ENCODE data around the gene CAMK2B. TPM values are rescaled to one million over a fixed set of nuclear protein-coding genes. Genes with fewer than 3 reads are reported as not detected.
A peak's percentile ranks its signal among the peaks of the same experiment; 100 is the strongest.

Gene CAMK2B
- total RNA-seq, 4 donors from 2014 or later: 35.3 to 64.8 (median 46.0) TPM

DNA sequence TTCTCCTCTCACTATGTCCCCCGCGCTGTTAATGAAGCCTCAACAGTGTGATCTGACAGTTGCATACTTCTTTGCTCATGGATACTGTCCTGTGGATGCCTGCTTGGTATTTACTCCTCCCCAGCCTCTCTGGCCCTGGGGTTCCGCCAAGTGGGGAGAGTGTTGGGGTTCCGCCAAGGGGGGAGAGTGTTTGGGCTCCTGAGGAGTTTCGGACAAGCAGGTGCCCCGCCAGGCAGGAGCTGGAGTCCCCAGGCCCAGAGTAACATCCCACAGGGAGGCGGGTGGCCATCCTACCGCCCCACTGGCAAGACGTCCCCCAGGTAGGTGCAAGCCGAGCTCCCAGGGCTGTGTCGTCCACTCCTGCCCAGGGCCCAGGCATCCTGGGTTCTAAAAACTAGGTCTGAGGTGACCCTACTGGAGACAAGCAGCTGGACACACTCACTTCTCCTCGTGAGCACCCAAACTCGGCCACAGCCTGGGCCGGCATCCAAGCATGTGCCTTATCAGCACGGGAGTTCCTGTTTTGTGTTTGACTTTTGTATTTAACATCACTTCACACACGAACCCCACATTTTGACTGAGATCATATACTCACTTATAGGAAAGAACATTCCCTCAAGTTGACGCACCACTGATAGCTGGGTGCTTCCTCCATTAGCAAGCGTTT, 34.2 kb downstream of the CAMK2B start:
- Histone ChIP-seq H3K4me1 (peaks cover 40 to 50% of the 10 kb centered on the region in 2 donors), H3K4me3 (no peak overlapping the region), H3K36me3 (no peaks in the 10 kb centered on the region), H3K9me3 (no peaks in the 10 kb centered on the region), H3K27ac (peak overlapping the region in 2 of 4 donors; percentile 20 to 65), H3K27me3 (no peaks in the 10 kb centered on the region)
- intact Hi-C loops (cut with DNase I; ENCODE audit: low total_unique reads): no loop called here
- DNase-seq (peak; percentile 24 to 30), ATAC-seq (no peak)
- TF ChIP-seq, protein P1, sequence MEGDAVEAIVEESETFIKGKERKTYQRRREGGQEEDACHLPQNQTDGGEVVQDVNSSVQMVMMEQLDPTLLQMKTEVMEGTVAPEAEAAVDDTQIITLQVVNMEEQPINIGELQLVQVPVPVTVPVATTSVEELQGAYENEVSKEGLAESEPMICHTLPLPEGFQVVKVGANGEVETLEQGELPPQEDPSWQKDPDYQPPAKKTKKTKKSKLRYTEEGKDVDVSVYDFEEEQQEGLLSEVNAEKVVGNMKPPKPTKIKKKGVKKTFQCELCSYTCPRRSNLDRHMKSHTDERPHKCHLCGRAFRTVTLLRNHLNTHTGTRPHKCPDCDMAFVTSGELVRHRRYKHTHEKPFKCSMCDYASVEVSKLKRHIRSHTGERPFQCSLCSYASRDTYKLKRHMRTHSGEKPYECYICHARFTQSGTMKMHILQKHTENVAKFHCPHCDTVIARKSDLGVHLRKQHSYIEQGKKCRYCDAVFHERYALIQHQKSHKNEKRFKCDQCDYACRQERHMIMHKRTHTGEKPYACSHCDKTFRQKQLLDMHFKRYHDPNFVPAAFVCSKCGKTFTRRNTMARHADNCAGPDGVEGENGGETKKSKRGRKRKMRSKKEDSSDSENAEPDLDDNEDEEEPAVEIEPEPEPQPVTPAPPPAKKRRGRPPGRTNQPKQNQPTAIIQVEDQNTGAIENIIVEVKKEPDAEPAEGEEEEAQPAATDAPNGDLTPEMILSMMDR (IDR thresholded peaks at IDR 0.05 in 4 of 5, conservative IDR thresholded peaks at IDR 0.05 in 1 of 5): no peak
- TF ChIP-seq POLR2A (IDR thresholded peaks at IDR 0.05): no peak
- in situ Hi-C loops (cut with MboI; ENCODE audit: low sequenced_read_pairs in 4 of 4): no loop called here

DNA sequence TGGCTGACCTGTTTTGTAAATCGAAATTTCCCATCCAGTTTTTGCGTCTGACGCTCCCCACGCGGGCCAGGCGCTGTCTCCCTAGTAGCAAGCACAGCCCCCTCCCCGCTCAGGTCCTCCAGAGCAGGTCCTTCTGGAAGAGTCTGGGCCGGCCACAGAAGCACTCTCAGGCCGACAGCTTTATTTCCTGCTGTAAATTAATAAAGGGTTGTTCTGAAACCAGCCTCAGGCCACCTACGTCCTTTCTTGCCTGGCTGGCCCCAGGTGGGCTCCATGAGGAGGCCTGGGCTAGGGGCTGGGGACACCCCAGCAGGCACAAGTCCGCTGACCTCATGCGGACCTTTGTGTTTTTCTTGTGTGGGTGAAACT, 35.2 kb downstream of the CAMK2B start:
- Histone ChIP-seq H3K27me3 (no peaks in the 10 kb centered on the region), H3K27ac (no peak overlapping the region), H3K4me1 (peaks cover 34 to 46% of the 10 kb centered on the region in 2 donors), H3K36me3 (no peaks in the 10 kb centered on the region), H3K9me3 (no peaks in the 10 kb centered on the region), H3K4me3 (no peak overlapping the region)
- TF ChIP-seq POLR2A (IDR thresholded peaks at IDR 0.05): no peak
- TF ChIP-seq, protein P1 (IDR thresholded peaks at IDR 0.05 in 4 of 5, conservative IDR thresholded peaks at IDR 0.05 in 1 of 5): no peak
- in situ Hi-C loops (cut with MboI; ENCODE audit: low sequenced_read_pairs in 4 of 4): no loop called here
- intact Hi-C loops (cut with DNase I; ENCODE audit: low total_unique reads): no loop called here
- DNase-seq (peak in 1 of 2 donors; percentile 0), ATAC-seq (no peak)

DNA sequence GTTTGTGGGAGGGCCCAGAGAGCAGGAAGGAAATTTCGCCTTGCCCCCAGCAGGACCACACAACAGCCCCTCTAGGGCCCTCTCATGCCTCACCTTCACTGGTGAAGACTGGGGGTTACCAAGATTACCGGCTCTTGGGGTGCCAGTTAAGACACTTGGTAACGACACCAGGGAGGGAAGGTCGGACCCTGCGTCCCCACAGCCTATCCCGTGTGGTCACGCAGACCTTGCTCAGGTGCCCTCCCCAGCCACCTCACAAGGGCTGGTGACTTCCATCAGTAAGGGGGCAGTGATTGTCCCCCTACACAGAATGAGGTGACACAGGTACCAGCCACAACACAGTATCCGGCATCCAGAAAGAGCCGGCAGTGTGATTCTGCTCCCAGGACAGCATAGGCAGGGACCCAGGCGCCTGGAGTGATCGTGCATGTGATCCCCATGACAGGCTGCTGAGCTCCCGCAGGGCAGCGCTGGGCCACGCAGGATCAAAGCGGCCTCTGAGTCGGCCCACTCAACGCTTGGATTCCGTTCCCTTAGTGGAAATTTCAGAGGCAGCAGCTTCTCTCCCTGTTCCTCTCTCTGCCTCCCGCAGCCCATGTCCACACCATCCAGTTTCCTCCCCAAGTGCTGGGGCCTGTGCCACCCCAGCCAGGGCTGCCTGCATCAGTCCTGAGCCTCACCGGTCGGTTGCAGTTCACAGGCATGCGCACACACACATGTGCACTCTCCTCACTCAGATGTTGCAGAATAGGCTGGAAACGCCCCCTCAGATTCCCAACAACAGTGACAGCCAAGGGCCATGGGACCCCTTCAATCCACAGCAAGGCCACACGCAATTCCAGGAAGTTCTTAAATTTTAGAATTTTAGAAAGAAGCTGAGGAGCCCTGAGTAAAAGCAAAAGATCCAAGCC, 35.8 kb downstream of the CAMK2B start:
- intact Hi-C loops (cut with DNase I; ENCODE audit: low total_unique reads) (no loop called here), in situ Hi-C loops (cut with MboI; ENCODE audit: low sequenced_read_pairs in 4 of 4) (no loop called here)
- ATAC-seq: no peak
- DNase-seq: peak in 1 of 2 donors; percentile 2
- H3K4me1 ChIP-seq: peaks cover 28 to 40% of the 10 kb centered on the region in 2 donors
- TF ChIP-seq, protein P1 (IDR thresholded peaks at IDR 0.05 in 4 of 5, conservative IDR thresholded peaks at IDR 0.05 in 1 of 5): no peak
- TF ChIP-seq POLR2A (IDR thresholded peaks at IDR 0.05): no peak
- H3K4me3 ChIP-seq: no peak overlapping the region
- no peak overlapping the region for H3K27ac ChIP-seq
- H3K36me3 ChIP-seq: no peaks in the 10 kb centered on the region
- no peaks in the 10 kb centered on the region for H3K9me3 ChIP-seq
- no peaks in the 10 kb centered on the region for H3K27me3 ChIP-seq

DNA sequence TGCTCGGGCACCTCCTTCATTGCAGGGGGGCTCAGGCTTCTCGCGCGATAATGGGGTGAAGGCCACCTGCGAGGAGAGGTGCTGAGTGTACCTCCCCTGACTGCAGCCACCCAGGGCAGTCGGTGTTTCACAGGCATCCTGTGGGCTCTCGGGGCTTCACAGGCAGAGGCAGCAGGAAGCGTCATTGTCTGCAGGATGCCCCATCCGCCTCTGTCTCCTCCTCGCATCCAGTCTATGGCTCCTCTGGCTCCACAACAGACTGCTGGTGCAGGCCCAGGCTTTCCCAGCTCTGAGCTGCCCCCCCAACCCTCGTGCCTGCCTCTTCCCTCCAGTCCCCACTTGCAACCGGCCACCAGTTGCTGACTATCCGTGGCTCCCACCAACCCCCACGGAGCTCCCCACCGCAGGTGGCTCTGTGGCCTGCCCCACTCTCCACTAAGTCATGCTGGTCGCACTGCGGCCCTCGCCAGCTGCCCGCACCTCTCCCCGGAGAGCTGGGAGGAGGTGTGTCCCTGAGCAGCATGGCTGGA, 36.5 kb downstream of the CAMK2B start:
- Histone ChIP-seq H3K36me3 (no peaks in the 10 kb centered on the region), H3K9me3 (no peaks in the 10 kb centered on the region), H3K4me1 (peaks cover 28 to 36% of the 10 kb centered on the region in 2 donors), H3K27me3 (no peaks in the 10 kb centered on the region), H3K4me3 (no peak overlapping the region), H3K27ac (no peak overlapping the region)
- in situ Hi-C loops (cut with MboI; ENCODE audit: low sequenced_read_pairs in 4 of 4): no loop called here
- DNase-seq (peak in 1 of 2 donors; percentile 0), ATAC-seq (no peak)
- intact Hi-C loops (cut with DNase I; ENCODE audit: low total_unique reads): no loop called here
- TF ChIP-seq, protein P1 (IDR thresholded peaks at IDR 0.05 in 4 of 5, conservative IDR thresholded peaks at IDR 0.05 in 1 of 5): no peak
- TF ChIP-seq POLR2A (IDR thresholded peaks at IDR 0.05): no peak

Measured in gastrocnemius medialis (tissue), 4 donors.